Suppressor macrophage treated with lipopolysaccharide for 1 hour (primary cell): ENCODE results near the gene XG.
"Not testable (repeated sequence)": the region's sequence is repeated elsewhere in the genome, so short reads cannot be mapped to it uniquely, and the experiment has no call there.

ENCODE experiments used
- DNase-seq, 3 donors: peaks; one replicate each; pipeline ENCODE4 v3.0.0-alpha.2; 2020 to 2022

The XG gene

GRCh38 chrX:2751874-2752300, at the start of gene XG:
Gene XG (plus strand): TSS chrX:2752040. CDS start chrX:2752275, 235 bp downstream.
- not testable (repeated sequence) for DNase-seq

- no peak for DNase-seq
These were observed 47.9 kb upstream of the XG start for GRCh38 chrX:2703991-2704369.

- DNase-seq, result peak; percentile 29 to 61 (median 39)
These were observed 46.6 kb upstream of the XG start for GRCh38 chrX:2705046-2705832.

- peak; percentile 91 to 97 (median 95) for DNase-seq
These were observed 44.5 kb upstream of the XG start for GRCh38 chrX:2707334-2707760.

GRCh38 chrX:2708021-2708420, 43.8 kb upstream of the XG start:
- peak; percentile 53 to 58 (median 54) for DNase-seq

- DNase-seq, result peak; percentile 77 to 82 (median 81)
These were observed 43.1 kb upstream of the XG start for GRCh38 chrX:2708592-2709188.

- no peak for DNase-seq
These were observed 42.3 kb upstream of the XG start for GRCh38 chrX:2709556-2709955.

GRCh38 chrX:2710041-2710840, 41.6 kb upstream of the XG start:
- peak; percentile 91 to 98 (median 94) for DNase-seq

GRCh38 chrX:2711441-2711840, 40.4 kb upstream of the XG start:
- no peak for DNase-seq

GRCh38 chrX:2712428-2712827, 39.4 kb upstream of the XG start:
- no peak for DNase-seq

GRCh38 chrX:2712890-2713840, 38.7 kb upstream of the XG start:
- no peak for DNase-seq

- DNase-seq, result no peak
These were observed 37.3 kb upstream of the XG start for GRCh38 chrX:2714551-2714950.

GRCh38 chrX:2715066-2715600, 36.7 kb upstream of the XG start:
- no peak for DNase-seq

- DNase-seq, result no peak
These were observed 34.5 kb upstream of the XG start for GRCh38 chrX:2717312-2717711.

GRCh38 chrX:2718821-2719220, 33.0 kb upstream of the XG start:
- peak; percentile 46 to 54 (median 53) for DNase-seq

GRCh38 chrX:2719774-2720447, 31.9 kb upstream of the XG start:
- no peak for DNase-seq

- DNase-seq, result no peak
These were observed 28.5 kb upstream of the XG start for GRCh38 chrX:2723286-2723879.

GRCh38 chrX:2727264-2727663, 24.6 kb upstream of the XG start:
- DNase-seq, result not testable (repeated sequence)

- DNase-seq, result no peak
These were observed 19.8 kb upstream of the XG start for GRCh38 chrX:2732076-2732475.

GRCh38 chrX:2732649-2733048, 19.2 kb upstream of the XG start:
- no peak for DNase-seq

GRCh38 chrX:2733286-2733685, 18.6 kb upstream of the XG start:
- no peak for DNase-seq
